CD4-positive, alpha-beta T cell (primary cell): ENCODE data around the gene EFHD2. TPM values are rescaled to one million over a fixed set of nuclear protein-coding genes. Genes with fewer than 3 reads are reported as not detected.

Experiments
- ATAC-seq: fragments of 200-7000 bp; cut with Tn5 transposase; one replicate; pipeline ENCODE4 v1.10.0; 2022; ENCODE audit warnings: mild to moderate bottlenecking; ENCODE audit not compliant: poor library complexity
- CTCF ChIA-PET: fragments of 350-600 bp; sonication (Branson Sonifier 250); formaldehyde crosslinking; loops from one replicate; lab custom pipeline; 2021; ENCODE audit warnings: antibody characterized with exemption, inconsistent platforms; lab: Charles Lee
- POLR2A ChIA-PET: fragments of 350-600 bp; sonication (Branson Sonifier 250); formaldehyde crosslinking; loops from one replicate; lab custom pipeline; 2021; ENCODE audit warnings: antibody characterized with exemption, inconsistent platforms; lab: Charles Lee
- DNase-seq, 14 experiments: peaks; one replicate each; pipeline ENCODE4 v3.0.0-alpha.2; 2013 to 2020; ENCODE audit warnings: mixed read lengths in 2 of 14
- H3K27ac ChIP-seq, 2 donors: one replicate each; pipeline versions ENCODE4 v1.5.1 to v1.7.0; 2013; ENCODE audit warnings: low read length in 2 of 2, low read depth in 1 of 2, mild to moderate bottlenecking in 1 of 2
- H3K27me3 ChIP-seq, 2 experiments: 1 replicate in 1 of 2; 2 replicates in 1 of 2; pipeline versions ENCODE4 v1.6.1 to v1.7.0; 2013; ENCODE audit warnings: low read length in 2 of 2, control low read depth in 1 of 2, mild to moderate bottlenecking in 1 of 2, moderate library complexity in 1 of 2; ENCODE audit not compliant: insufficient read depth in 2 of 2, control insufficient read depth in 1 of 2
- H3K36me3 ChIP-seq: one replicate; pipeline ENCODE4 v1.6.1; 2013; ENCODE audit warnings: low read length, control low read depth; ENCODE audit not compliant: insufficient read depth
- H3K4me1 ChIP-seq: one replicate; pipeline ENCODE4 v1.6.1; 2013; ENCODE audit warnings: low read length, control low read depth; ENCODE audit not compliant: insufficient read depth
- H3K4me3 ChIP-seq: one replicate; pipeline ENCODE4 v1.5.1; 2013; ENCODE audit warnings: mild to moderate bottlenecking, low read length, moderate library complexity
- H3K9me3 ChIP-seq, 2 experiments: 1 replicate in 1 of 2; 2 replicates in 1 of 2; pipeline versions ENCODE4 v1.6.1 to v1.7.0; 2013; ENCODE audit warnings: low read length in 2 of 2, mild to moderate bottlenecking in 2 of 2, control low read depth in 1 of 2, moderate library complexity in 1 of 2; ENCODE audit not compliant: control insufficient read depth in 1 of 2, insufficient read depth in 1 of 2
- H3K27ac Mint-ChIP-seq: one replicate; pipeline ENCODE4 v1.8.0; 2020; ENCODE audit warnings: mixed read lengths
- H3K27me3 Mint-ChIP-seq: one replicate; pipeline ENCODE4 v1.8.0; 2021; ENCODE audit warnings: mixed read lengths
- H3K36me3 Mint-ChIP-seq: one replicate; pipeline ENCODE4 v1.8.0; 2021; ENCODE audit warnings: low read depth, mixed read lengths
- H3K4me1 Mint-ChIP-seq: one replicate; pipeline ENCODE4 v1.8.0; 2021; ENCODE audit warnings: low read depth, mixed read lengths
- H3K4me3 Mint-ChIP-seq: one replicate; pipeline ENCODE4 v1.8.0; 2020; ENCODE audit warnings: mild to moderate bottlenecking, mixed read lengths
- H3K9me3 Mint-ChIP-seq: one replicate; pipeline ENCODE4 v1.8.0; 2020; ENCODE audit warnings: mixed read lengths
- CTCF ChIP-seq: fragments of 200-600 bp; IDR thresholded peaks from one replicate; pipeline ENCODE4 v1.8.0; 2022; ENCODE audit warnings: antibody characterized with exemption, mild to moderate bottlenecking
- intact Hi-C, 2 experiments: fragments of 100-400 bp; cut with DNase I in 1 of 2; cut with micrococcal nuclease in 1 of 2; formaldehyde crosslinking; loops; one replicate each; pipeline versions ENCODE4 v1.15.1 to v1.9.0; 2023 to 2025; cut with DNase I, micrococcal nuclease
- total RNA-seq, 174 experiments: library from RNA in 2 of 174; stranded (reverse) in 2 of 174; gene quantifications; one replicate each; pipeline ENCODE4 v1.2.3 and lab custom pipeline; 2021 to 2026

Gene EFHD2
- total RNA-seq, 2 experiments from 2014 or later, result 79.1 to 80.9 TPM

GRCh38 chr1:15435239-15436077 lies 25.8 kb downstream of the EFHD2 start:
- Histone ChIP-seq H3K36me3 (peaks cover 10% of the 10 kb centered on the region), H3K4me3 (no peak overlapping the region), H3K4me1 (peaks cover 6% of the 10 kb centered on the region), H3K9me3 (no peaks in the 10 kb centered on the region), H3K27me3 (no peaks in the 10 kb centered on the region), H3K27ac (no peak overlapping the region)
- no peak for ATAC-seq
- intact Hi-C loops, result no loop called here
- H3K36me3 Mint-ChIP-seq, result no peaks in the 10 kb centered on the region
- no peak for TF ChIP-seq CTCF
- H3K4me1 Mint-ChIP-seq, result no peaks in the 10 kb centered on the region
- CTCF ChIA-PET, result interaction anchor here (0.6 kb wide), 1 partner anchor 12 kb away, joined by 3 read pairs; no protein-coding TSS in a partner anchor
- H3K4me3 Mint-ChIP-seq, result no peak overlapping the region
- H3K9me3 Mint-ChIP-seq, result no peaks in the 10 kb centered on the region
- POLR2A ChIA-PET, result no interaction called here
- DNase-seq, result peak in 1 of 14 experiments; percentile 52
- H3K27me3 Mint-ChIP-seq, result no peaks in the 10 kb centered on the region
- no peak overlapping the region for H3K27ac Mint-ChIP-seq

GRCh38 chr1:15436881-15437442 lies 27.3 kb downstream of the EFHD2 start:
- DNase-seq, result peak in 1 of 14 experiments; percentile 21
- no peaks in the 10 kb centered on the region for H3K36me3 Mint-ChIP-seq
- H3K27me3 Mint-ChIP-seq, result no peaks in the 10 kb centered on the region
- TF ChIP-seq CTCF, result no peak
- H3K4me3 ChIP-seq, result no peak overlapping the region
- ATAC-seq, result no peak
- no peak overlapping the region for H3K4me3 Mint-ChIP-seq
- H3K36me3 ChIP-seq, result no peaks in the 10 kb centered on the region
- H3K4me1 Mint-ChIP-seq, result no peaks in the 10 kb centered on the region
- CTCF ChIA-PET, result no interaction called here
- no peaks in the 10 kb centered on the region for H3K9me3 Mint-ChIP-seq
- H3K4me1 ChIP-seq, result no peaks in the 10 kb centered on the region
- POLR2A ChIA-PET, result interaction anchor here (0.9 kb wide), 1 partner anchor 113 kb away, joined by 3 read pairs; no protein-coding TSS in a partner anchor
- H3K27me3 ChIP-seq, result no peaks in the 10 kb centered on the region
- H3K9me3 ChIP-seq, result no peaks in the 10 kb centered on the region
- H3K27ac ChIP-seq, result no peak overlapping the region
- intact Hi-C loops, result no loop called here
- H3K27ac Mint-ChIP-seq, result no peak overlapping the region

GRCh38 chr1:15439325-15439724 lies 29.6 kb downstream of the EFHD2 start:
- Mint-ChIP-seq H3K27ac (no peak overlapping the region), H3K36me3 (no peaks in the 10 kb centered on the region), H3K4me3 (no peak overlapping the region), H3K4me1 (no peaks in the 10 kb centered on the region), H3K9me3 (no peaks in the 10 kb centered on the region), H3K27me3 (no peaks in the 10 kb centered on the region)
- DNase-seq, result peak in 1 of 14 experiments; percentile 20
- Histone ChIP-seq H3K9me3 (no peaks in the 10 kb centered on the region), H3K36me3 (no peaks in the 10 kb centered on the region), H3K4me1 (no peaks in the 10 kb centered on the region), H3K27ac (no peak overlapping the region), H3K4me3 (no peak overlapping the region), H3K27me3 (no peaks in the 10 kb centered on the region)
- ChIA-PET POLR2A (no interaction called here), CTCF (no interaction called here)
- intact Hi-C loops, result no loop called here
- no peak for ATAC-seq
- TF ChIP-seq CTCF, result no peak
